IMR-90 (cell line): Measurements from ENCODE around the gene FBXL20. TPM values are rescaled to one million over a fixed set of nuclear protein-coding genes. Genes with fewer than 3 reads are reported as not detected.

ENCODE experiments used
- ATAC-seq: fragments of 200-7000 bp; cut with Tn5 transposase; 2 replicates; pipeline ENCODE4 v1.9.1; 2020; ENCODE audit warnings: low read depth, mild to moderate bottlenecking, moderate library complexity
- BruUV-seq: library from RNA; stranded (reverse); fragments of 400-500 nt; replicated peaks from 2 replicates; lab custom pipeline; 2021; lab: Mats Ljungman, UMichigan
- CTCF ChIA-PET: fragments of 300-600 bp; formaldehyde crosslinking; extraction: SDS; loops from one replicate; lab custom pipeline; 2021; ENCODE audit warnings: antibody characterized with exemption; lab: Yijun Ruan, JAX
- POLR2A ChIA-PET: fragments of 300-600 bp; sonication (Branson Sonifier 250); formaldehyde crosslinking; loops from one replicate; lab custom pipeline; 2022; ENCODE audit warnings: antibody characterized with exemption; ENCODE audit not compliant: unreplicated experiment; lab: Charles Lee
- DNase-seq: peaks from one replicate; pipeline ENCODE4 v3.0.0; 2013
- H2AFZ ChIP-seq: replicated peaks from 2 replicates; pipeline ENCODE3; 2013; ENCODE audit warnings: low read length, mild to moderate bottlenecking; ENCODE audit not compliant: poor library complexity
- H2AK5ac ChIP-seq: 2 replicates; pipeline ENCODE4 v1.6.1; 2013; ENCODE audit warnings: low read depth, low read length, inconsistent platforms
- H2AK9ac ChIP-seq: replicated peaks from 2 replicates; pipeline ENCODE3; 2013; ENCODE audit warnings: mild to moderate bottlenecking, low read depth, low read length, moderate library complexity; ENCODE audit not compliant: poor library complexity
- H2BK120ac ChIP-seq: 2 replicates; pipeline ENCODE4 v1.6.1; 2013; ENCODE audit warnings: low read depth, low read length, inconsistent platforms
- H2BK15ac ChIP-seq: 3 replicates; pipeline ENCODE4 v1.6.1; 2013; ENCODE audit warnings: low read depth, low read length, inconsistent platforms
- H2BK20ac ChIP-seq: 2 replicates; pipeline ENCODE4 v1.6.1; 2013; ENCODE audit warnings: low read depth, mild to moderate bottlenecking, inconsistent platforms, low read length, moderate library complexity
- H2BK5ac ChIP-seq: 2 replicates; pipeline ENCODE4 v1.6.1; 2013; ENCODE audit warnings: mild to moderate bottlenecking, low read depth, low read length, inconsistent platforms; ENCODE audit not compliant: poor library complexity, severe bottlenecking
- H3K14ac ChIP-seq: replicated peaks from 2 replicates; pipeline ENCODE4 v1.6.1; 2013; ENCODE audit warnings: low read depth, low read length, inconsistent platforms
- H3K18ac ChIP-seq: 2 replicates; pipeline ENCODE4 v1.6.1; 2013; ENCODE audit warnings: low read depth, low read length, control low read depth
- H3K23ac ChIP-seq: 2 replicates; pipeline ENCODE4 v1.6.1; 2013; ENCODE audit warnings: low read depth, low read length, inconsistent platforms
- H3K27ac ChIP-seq: 2 replicates; pipeline ENCODE4 v1.5.1; 2013; ENCODE audit warnings: mild to moderate bottlenecking, control low read depth, low read length; ENCODE audit not compliant: insufficient read depth
- H3K27me3 ChIP-seq: 2 replicates; pipeline ENCODE4 v1.6.1; 2013; ENCODE audit warnings: low read length; ENCODE audit not compliant: control insufficient read depth, insufficient read depth
- H3K36me3 ChIP-seq: 2 replicates; pipeline ENCODE4 v1.6.1; 2013; ENCODE audit warnings: low read length, mixed read lengths; ENCODE audit not compliant: control insufficient read depth, insufficient read depth
- H3K4ac ChIP-seq: 2 replicates; pipeline ENCODE4 v1.6.1; 2013; ENCODE audit warnings: low read depth, low read length, inconsistent platforms
- H3K4me1 ChIP-seq: 2 replicates; pipeline ENCODE4 v1.6.1; 2013; ENCODE audit warnings: low read length, mixed read lengths; ENCODE audit not compliant: control insufficient read depth, insufficient read depth
- H3K4me2 ChIP-seq: 2 replicates; pipeline ENCODE4 v1.6.1; 2013; ENCODE audit warnings: low read depth, mild to moderate bottlenecking, control low read depth, low read length, moderate library complexity
- H3K4me3 ChIP-seq: 2 replicates; pipeline ENCODE4 v1.5.1; 2013; ENCODE audit warnings: low read depth, mild to moderate bottlenecking, control low read depth, low read length, moderate library complexity; ENCODE audit not compliant: insufficient read depth
- H3K56ac ChIP-seq: 2 replicates; pipeline ENCODE4 v1.6.1; 2013; ENCODE audit warnings: low read length, inconsistent platforms; ENCODE audit not compliant: insufficient read depth; ENCODE audit errors: extremely low read depth
- H3K79me1 ChIP-seq, 2 experiments: 2 replicates each; pipeline ENCODE4 v1.6.1; 2013; ENCODE audit warnings: low read length in 2 of 2, inconsistent platforms in 1 of 2, low read depth in 1 of 2
- H3K9ac ChIP-seq: 2 replicates; pipeline ENCODE4 v1.6.1; 2013; ENCODE audit warnings: low read depth, low read length, control low read depth
- H3K9me1 ChIP-seq: 2 replicates; pipeline ENCODE4 v1.6.1; 2013; ENCODE audit warnings: low read length, inconsistent platforms; ENCODE audit not compliant: insufficient read depth
- H3K9me3 ChIP-seq: 2 replicates; pipeline ENCODE4 v1.6.1; 2013; ENCODE audit warnings: low read length; ENCODE audit not compliant: control insufficient read depth, insufficient read depth
- H4K20me1 ChIP-seq: 2 replicates; pipeline ENCODE4 v1.6.1; 2013; ENCODE audit warnings: low read length, inconsistent platforms; ENCODE audit not compliant: insufficient read depth
- H4K5ac ChIP-seq: 2 replicates; pipeline ENCODE4 v1.6.1; 2013; ENCODE audit warnings: mild to moderate bottlenecking, low read depth, low read length, control low read depth
- H4K8ac ChIP-seq, 2 experiments: 2 replicates each; pipeline ENCODE4 v1.6.1; 2013; ENCODE audit warnings: low read depth in 2 of 2, low read length in 2 of 2, control low read depth in 1 of 2, inconsistent platforms in 1 of 2
- H4K91ac ChIP-seq: 2 replicates; pipeline ENCODE4 v1.6.1; 2013; ENCODE audit warnings: low read depth, low read length, inconsistent platforms; ENCODE audit not compliant: insufficient read depth
- BHLHE40 ChIP-seq: fragments of 150-350 bp; IDR thresholded peaks from 2 replicates; pipeline ENCODE4 v1.6.1; 2016; ENCODE audit warnings: mild to moderate bottlenecking, low read depth, low read length
- CEBPB ChIP-seq: IDR thresholded peaks from 2 replicates; pipeline ENCODE4 v1.6.1; 2012; ENCODE audit warnings: low read depth, low read length, improper control_type of control experiment
- CHD1 ChIP-seq: IDR thresholded peaks from 2 replicates; pipeline ENCODE4 v1.6.1; 2012; ENCODE audit warnings: low read depth, low read length, improper control_type of control experiment
- FOS ChIP-seq: fragments of 150-350 bp; IDR thresholded peaks from 2 replicates; pipeline ENCODE4 v1.6.1; 2016; ENCODE audit warnings: low read depth, low read length
- MAFK ChIP-seq: IDR thresholded peaks from 2 replicates; pipeline ENCODE4 v1.6.1; 2012; ENCODE audit warnings: low read depth, low read length, improper control_type of control experiment
- MAZ ChIP-seq: IDR thresholded peaks from 2 replicates; pipeline ENCODE4 v1.6.1; 2012; ENCODE audit warnings: low read depth, mild to moderate bottlenecking, low read length, improper control_type of control experiment, moderate library complexity, borderline replicate concordance
- MXI1 ChIP-seq: IDR thresholded peaks from 2 replicates; pipeline ENCODE4 v1.6.1; 2012; ENCODE audit warnings: low read depth, mild to moderate bottlenecking, low read length, moderate library complexity, borderline replicate concordance
- NFE2L2 ChIP-seq: fragments of 150-350 bp; IDR thresholded peaks from 2 replicates; pipeline ENCODE4 v1.6.1; 2016; ENCODE audit warnings: low read depth, mild to moderate bottlenecking, low read length
- POLR2A ChIP-seq: IDR thresholded peaks from 2 replicates; pipeline ENCODE4 v1.6.1; 2012; ENCODE audit warnings: mild to moderate bottlenecking, low read depth, low read length
- RAD21 ChIP-seq: IDR thresholded peaks from 2 replicates; pipeline ENCODE4 v1.6.1; 2012; ENCODE audit warnings: low read length, improper control_type of control experiment
- RCOR1 ChIP-seq: IDR thresholded peaks from 2 replicates; pipeline ENCODE4 v1.6.1; 2012; ENCODE audit warnings: mild to moderate bottlenecking, low read length, improper control_type of control experiment; ENCODE audit not compliant: insufficient replicate concordance
- RFX5 ChIP-seq: IDR thresholded peaks from 2 replicates; pipeline ENCODE4 v1.8.0; 2012; ENCODE audit warnings: low read depth, mild to moderate bottlenecking, low read length, moderate library complexity
- SMC3 ChIP-seq: fragments of 150-350 bp; IDR thresholded peaks from 2 replicates; pipeline ENCODE4 v1.6.1; 2016; ENCODE audit warnings: low read depth, mild to moderate bottlenecking, antibody characterized with exemption, low read length, moderate library complexity
- WGBS, 2 experiments: methylation state at CpG; one replicate each; pipeline versions ENCODE4 v1.1.5 to v1.1.7; 2013; ENCODE audit warnings: missing lambda C conversion rate in 2 of 2; ENCODE audit not compliant: insufficient read length in 1 of 2; ENCODE audit errors: extremely low coverage in 2 of 2; 5-methylcytosine and 5-hydroxymethylcytosine counted together
- dilution Hi-C: fragments of 300-500 bp; cut with HindIII; formaldehyde crosslinking; loops from one replicate; pipeline ENCODE4 v1.14.3; 2018; ENCODE audit warnings: low sequenced_read_pairs; ENCODE audit not compliant: unreplicated experiment
- in situ Hi-C: fragments of 300-500 bp; cut with MboI; formaldehyde crosslinking; loops from 3 replicates; pipeline ENCODE4 v1.14.3; 2019; ENCODE audit warnings: low sequenced_read_pairs, inconsistent platforms, mixed read lengths
- intact Hi-C: fragments of 100-400 bp; cut with micrococcal nuclease; formaldehyde crosslinking; loops from 2 replicates; pipeline ENCODE4 v1.10.0; 2022
- polyA plus RNA-seq, 3 experiments: library from polyadenylated mRNA; depleted of rRNA; stranded (reverse); fragments of >200 nt; gene quantifications; 2 replicates each; pipeline ENCODE4 v1.2.3, GENCODE V29; 2012; ENCODE audit warnings: low replicate concordance in 1 of 3
- total RNA-seq: library from RNA; depleted of rRNA; stranded (reverse); fragments of >200 nt; gene quantifications from 2 replicates; pipeline ENCODE4 v1.2.3, GENCODE V29; 2012
- TF ChIP-seq, protein P1 (sequence below): fragments of 150-350 bp; IDR thresholded peaks from 2 replicates; pipeline ENCODE4 v1.6.1; 2016; ENCODE audit warnings: low read depth, mild to moderate bottlenecking, low read length, moderate library complexity, borderline replicate concordance
- TF ChIP-seq, protein P2 (sequence below): conservative IDR thresholded peaks from 2 replicates; pipeline ENCODE4 v1.5.1; 2012; ENCODE audit warnings: mild to moderate bottlenecking, low read depth, low read length, improper control_type of control experiment
- TF ChIP-seq, protein P3 (sequence below): fragments of 150-350 bp; IDR thresholded peaks from 2 replicates; pipeline ENCODE4 v1.6.1; 2017; ENCODE audit warnings: mild to moderate bottlenecking, antibody characterized with exemption, low read length, low read depth

FBXL20 gene
- total and polyA plus RNA-seq, 2 of the 4 experiments (the other 2 are of a cell fraction): 4.1 to 13.8 TPM

DNA sequence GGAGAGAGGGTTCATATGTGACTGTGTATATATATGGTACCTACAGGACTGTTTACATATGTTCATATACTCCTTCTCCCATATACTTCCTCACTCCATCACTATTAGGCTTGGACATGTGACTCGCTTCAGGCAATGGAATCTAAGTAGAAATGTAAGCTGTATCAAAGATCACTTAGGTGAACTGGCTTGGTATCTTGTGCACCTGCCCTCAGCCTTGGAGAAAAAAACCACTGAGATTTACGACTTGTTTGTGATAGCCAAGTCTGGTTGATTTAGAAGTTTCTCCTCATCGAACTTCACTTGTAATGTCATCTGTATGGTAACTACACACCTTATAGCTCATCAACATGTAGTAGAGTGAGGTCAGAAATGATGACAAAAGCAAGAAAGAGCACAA, 59.9 kb downstream of the FBXL20 start:
- no peak overlapping the region for H2AK9ac ChIP-seq
- H4K5ac ChIP-seq: no peak overlapping the region
- POLR2A ChIA-PET: no interaction called here
- CTCF ChIA-PET: interaction anchor here (1.7 kb wide), 1 partner anchor 13 kb away, joined by 3 read pairs; no protein-coding TSS in a partner anchor
- no peak overlapping the region for H3K14ac ChIP-seq
- no peak overlapping the region for H2BK20ac ChIP-seq
- no peaks in the 10 kb centered on the region for H3K9me1 ChIP-seq
- H3K79me1 ChIP-seq: peaks cover 0 to 6% of the 10 kb centered on the region in 2 experiments; a peak in 2 of 4 replicates
- H2AK5ac ChIP-seq: no peak overlapping the region
- H3K9ac ChIP-seq: no peak overlapping the region
- H3K23ac ChIP-seq: no peak overlapping the region
- no peak overlapping the region for H3K56ac ChIP-seq
- intact Hi-C loops: no loop called here
- no peak overlapping the region for H2AFZ ChIP-seq
- H4K20me1 ChIP-seq: no peaks in the 10 kb centered on the region
- H4K8ac ChIP-seq: no peak overlapping the region
- H3K27me3 ChIP-seq: no peaks in the 10 kb centered on the region
- no peaks in the 10 kb centered on the region for H3K4me1 ChIP-seq
- H4K91ac ChIP-seq: no peak overlapping the region
- in situ Hi-C loops: no loop called here
- H3K27ac ChIP-seq: no peak overlapping the region
- BruUV-seq: no TSS peak
- H2BK5ac ChIP-seq: no peak overlapping the region
- DNase-seq (no peak), ATAC-seq (no peak)
- WGBS, 2 experiments: no CpG with 5 or more reads among the region's 3 CpGs
- no peaks in the 10 kb centered on the region for H3K9me3 ChIP-seq
- dilution Hi-C loops: no loop called here
- no peak overlapping the region for H3K4me2 ChIP-seq
- H3K36me3 ChIP-seq: peaks cover 4% of the 10 kb centered on the region
- no peak overlapping the region for H3K4ac ChIP-seq
- no peak overlapping the region for H3K18ac ChIP-seq
- TF ChIP-seq SMC3 (no peak), FOS (no peak), CHD1 (no peak), NFE2L2 (no peak), RCOR1 (no peak), MAZ (no peak), POLR2A (no peak), MXI1 (no peak), MAFK (no peak), RAD21 (no peak), BHLHE40 (no peak), RFX5 (no peak), CEBPB (no peak)
- TF ChIP-seq, protein P1, sequence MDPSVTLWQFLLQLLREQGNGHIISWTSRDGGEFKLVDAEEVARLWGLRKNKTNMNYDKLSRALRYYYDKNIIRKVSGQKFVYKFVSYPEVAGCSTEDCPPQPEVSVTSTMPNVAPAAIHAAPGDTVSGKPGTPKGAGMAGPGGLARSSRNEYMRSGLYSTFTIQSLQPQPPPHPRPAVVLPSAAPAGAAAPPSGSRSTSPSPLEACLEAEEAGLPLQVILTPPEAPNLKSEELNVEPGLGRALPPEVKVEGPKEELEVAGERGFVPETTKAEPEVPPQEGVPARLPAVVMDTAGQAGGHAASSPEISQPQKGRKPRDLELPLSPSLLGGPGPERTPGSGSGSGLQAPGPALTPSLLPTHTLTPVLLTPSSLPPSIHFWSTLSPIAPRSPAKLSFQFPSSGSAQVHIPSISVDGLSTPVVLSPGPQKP: no peak
- TF ChIP-seq, protein P2, sequence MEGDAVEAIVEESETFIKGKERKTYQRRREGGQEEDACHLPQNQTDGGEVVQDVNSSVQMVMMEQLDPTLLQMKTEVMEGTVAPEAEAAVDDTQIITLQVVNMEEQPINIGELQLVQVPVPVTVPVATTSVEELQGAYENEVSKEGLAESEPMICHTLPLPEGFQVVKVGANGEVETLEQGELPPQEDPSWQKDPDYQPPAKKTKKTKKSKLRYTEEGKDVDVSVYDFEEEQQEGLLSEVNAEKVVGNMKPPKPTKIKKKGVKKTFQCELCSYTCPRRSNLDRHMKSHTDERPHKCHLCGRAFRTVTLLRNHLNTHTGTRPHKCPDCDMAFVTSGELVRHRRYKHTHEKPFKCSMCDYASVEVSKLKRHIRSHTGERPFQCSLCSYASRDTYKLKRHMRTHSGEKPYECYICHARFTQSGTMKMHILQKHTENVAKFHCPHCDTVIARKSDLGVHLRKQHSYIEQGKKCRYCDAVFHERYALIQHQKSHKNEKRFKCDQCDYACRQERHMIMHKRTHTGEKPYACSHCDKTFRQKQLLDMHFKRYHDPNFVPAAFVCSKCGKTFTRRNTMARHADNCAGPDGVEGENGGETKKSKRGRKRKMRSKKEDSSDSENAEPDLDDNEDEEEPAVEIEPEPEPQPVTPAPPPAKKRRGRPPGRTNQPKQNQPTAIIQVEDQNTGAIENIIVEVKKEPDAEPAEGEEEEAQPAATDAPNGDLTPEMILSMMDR: no peak
- TF ChIP-seq, protein P3, sequence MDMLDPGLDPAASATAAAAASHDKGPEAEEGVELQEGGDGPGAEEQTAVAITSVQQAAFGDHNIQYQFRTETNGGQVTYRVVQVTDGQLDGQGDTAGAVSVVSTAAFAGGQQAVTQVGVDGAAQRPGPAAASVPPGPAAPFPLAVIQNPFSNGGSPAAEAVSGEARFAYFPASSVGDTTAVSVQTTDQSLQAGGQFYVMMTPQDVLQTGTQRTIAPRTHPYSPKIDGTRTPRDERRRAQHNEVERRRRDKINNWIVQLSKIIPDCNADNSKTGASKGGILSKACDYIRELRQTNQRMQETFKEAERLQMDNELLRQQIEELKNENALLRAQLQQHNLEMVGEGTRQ: no peak
- H2BK120ac ChIP-seq: no peak overlapping the region
- H3K4me3 ChIP-seq: no peak overlapping the region
- no peak overlapping the region for H2BK15ac ChIP-seq
